GM18873 (cell line): ENCODE data around the gene KCNE1.

Experiments used
- ATAC-seq: cut with Tn5 transposase; IDR thresholded peaks from one replicate; pipeline ENCODE4 v1.9.1; 2021; ENCODE audit warnings: mild to moderate bottlenecking, moderate library complexity, moderate number of reproducible peaks; ENCODE audit not compliant: unreplicated experiment, low FRiP score

Gene KCNE1

GRCh38 chr21:34536820-34537219 is 24.8 kb upstream of the KCNE1 start:
- no peak for ATAC-seq

GRCh38 chr21:34536311-34536710 is 24.3 kb upstream of the KCNE1 start:
- ATAC-seq = no peak

DNA sequence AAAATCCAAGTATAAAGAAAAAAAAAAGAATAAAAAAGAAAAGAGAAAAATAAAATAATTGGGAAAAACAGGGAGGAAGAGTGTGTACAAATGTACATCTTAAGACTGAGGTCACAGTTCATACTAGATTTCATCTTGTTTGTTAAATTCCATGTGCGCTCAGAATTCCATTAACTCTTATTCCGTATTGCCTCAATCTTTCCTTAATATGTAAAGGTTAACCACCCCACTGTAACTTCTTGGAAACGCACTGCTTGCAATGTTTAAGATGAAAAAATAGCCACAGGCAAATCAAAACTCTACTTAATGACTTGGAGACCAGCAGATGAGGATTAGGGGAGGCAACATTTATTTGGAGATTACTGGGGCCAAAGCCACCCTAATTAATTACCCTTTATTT is 23.9 kb upstream of the KCNE1 start:
- ATAC-seq = no peak

DNA sequence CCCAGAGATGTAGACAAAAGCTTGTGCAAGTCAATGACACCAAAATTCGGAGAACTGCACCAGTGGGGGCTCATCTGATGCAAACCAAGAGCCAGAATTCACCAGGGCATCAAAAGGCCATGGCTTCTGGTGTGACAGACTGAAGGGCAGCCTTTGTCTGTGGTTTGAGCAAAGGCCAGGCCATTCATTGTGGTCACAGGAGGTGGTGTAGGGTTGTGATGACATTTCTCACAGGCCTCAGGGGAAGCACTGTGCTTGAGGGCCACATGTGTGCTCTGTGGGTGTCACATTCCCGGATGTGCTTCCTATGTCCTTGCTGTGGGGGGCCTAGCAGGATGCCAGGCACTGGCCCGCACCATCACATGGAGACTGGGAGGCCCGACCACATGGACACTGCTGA is 22.5 kb upstream of the KCNE1 start:
- ATAC-seq = no peak

DNA sequence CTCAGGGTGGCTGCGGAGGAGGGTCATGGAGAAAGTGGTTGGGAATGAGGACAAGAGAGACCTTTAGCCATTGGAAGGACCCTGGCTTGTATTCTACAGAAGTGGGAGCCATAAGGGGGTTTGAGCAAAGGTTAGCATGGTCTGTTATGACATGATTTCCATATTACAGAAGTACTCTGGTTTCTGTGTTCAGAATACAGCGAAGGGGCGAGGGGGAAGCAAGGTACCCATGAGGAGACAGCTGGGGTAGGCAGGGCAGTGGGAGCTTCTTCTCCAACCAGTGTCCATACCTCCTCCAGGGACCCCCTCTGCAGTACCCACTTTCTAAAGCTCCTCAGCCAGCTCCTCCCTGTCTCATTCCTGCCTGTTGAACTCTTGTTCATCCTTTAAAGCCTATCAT is 21.9 kb upstream of the KCNE1 start:
- no peak for ATAC-seq

- no peak for ATAC-seq
Observed at GRCh38 chr21:34531399-34531798, 19.4 kb upstream of the KCNE1 start.

DNA sequence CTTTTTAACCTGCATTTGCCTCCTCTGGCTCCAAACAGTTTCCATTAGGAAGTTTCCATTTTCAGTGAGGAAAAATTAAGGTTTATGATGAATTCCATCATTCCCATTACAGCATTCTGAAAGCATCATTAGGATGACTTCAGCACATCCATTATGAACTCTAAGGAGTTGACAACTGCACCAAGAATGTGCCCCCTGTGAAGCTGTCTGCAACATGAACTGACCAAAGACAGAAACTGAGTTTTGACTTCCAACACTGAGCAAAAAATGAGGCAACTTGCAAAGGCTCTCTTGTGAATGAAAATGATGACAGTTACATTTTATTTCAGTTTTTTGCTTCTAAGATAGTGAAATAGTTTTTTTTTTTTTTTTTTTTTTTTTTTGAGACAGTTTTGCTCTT is 18.3 kb upstream of the KCNE1 start:
- no peak for ATAC-seq

DNA sequence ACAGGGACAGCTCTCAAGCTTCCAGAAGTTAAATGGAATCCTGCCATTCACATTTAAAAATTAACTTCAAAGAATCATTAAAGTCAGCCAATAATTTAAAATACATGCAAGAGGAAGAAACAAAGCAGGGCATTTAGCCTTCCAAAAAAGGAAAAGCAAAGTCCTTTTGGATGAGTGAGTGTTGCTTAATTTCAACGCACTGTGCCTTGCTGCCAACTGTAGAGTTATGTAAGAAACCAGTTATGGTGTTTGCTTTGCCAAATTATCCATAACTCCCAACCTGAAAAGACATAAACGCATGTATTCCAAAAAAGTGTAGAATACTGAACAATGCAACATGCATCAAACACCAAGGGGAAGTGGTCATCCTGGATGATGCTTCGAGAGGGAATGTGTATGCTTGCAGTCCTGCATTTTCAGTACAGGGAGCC is 16.1 kb upstream of the KCNE1 start:
- ATAC-seq = no peak

GRCh38 chr21:34526618-34527290 is 14.7 kb upstream of the KCNE1 start:
- no peak for ATAC-seq

GRCh38 chr21:34526241-34526617 is 14.2 kb upstream of the KCNE1 start:
- ATAC-seq = no peak

DNA sequence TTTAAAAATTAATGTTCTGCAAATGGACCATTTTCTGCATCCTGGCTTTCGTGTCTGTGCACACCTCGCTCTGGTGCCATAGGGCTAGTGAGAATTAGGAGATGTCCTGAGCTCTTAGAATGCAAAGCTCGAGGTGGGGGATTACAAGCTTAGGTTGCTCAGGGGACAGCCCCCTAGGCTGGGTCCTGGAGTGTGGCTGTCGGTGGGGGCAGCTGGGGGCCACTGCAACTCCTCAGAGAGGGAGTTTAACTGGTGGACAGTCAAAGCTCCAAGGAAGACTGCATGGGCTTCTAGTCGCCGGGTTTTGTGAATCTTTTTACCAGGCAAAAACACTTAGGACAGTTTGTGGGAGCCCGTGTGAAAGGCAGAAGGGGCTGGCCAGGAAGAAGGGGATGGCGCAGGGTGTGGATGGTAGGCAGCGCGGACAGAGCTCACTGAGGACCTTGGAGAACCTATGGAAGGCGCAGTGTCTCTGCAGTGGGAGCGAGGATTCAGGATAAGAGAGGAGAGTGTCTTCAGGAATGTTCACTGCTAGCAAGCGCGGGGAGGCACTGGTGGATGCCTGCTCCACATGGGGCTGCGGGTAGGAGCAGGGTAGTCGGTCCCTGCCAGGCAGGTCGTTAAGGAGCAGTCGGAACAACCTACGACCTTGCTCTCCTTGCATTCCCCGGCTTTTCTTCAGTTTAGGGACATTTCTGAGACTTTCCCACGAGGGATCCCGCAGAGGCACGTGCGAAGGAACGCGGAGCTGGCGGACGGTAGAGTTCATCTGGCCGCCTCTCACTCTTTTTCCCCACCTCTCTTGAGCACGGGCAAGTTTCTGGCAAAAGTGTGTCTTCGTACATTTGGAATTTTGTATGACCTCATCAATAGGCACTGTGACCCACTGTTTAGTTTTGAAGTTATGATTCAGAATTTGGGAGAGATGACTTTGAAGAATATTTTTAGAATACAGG is 12.9 kb upstream of the KCNE1 start:
- ATAC-seq = no peak

- no peak for ATAC-seq
Observed at GRCh38 chr21:34523019-34523555, 11.1 kb upstream of the KCNE1 start.

DNA sequence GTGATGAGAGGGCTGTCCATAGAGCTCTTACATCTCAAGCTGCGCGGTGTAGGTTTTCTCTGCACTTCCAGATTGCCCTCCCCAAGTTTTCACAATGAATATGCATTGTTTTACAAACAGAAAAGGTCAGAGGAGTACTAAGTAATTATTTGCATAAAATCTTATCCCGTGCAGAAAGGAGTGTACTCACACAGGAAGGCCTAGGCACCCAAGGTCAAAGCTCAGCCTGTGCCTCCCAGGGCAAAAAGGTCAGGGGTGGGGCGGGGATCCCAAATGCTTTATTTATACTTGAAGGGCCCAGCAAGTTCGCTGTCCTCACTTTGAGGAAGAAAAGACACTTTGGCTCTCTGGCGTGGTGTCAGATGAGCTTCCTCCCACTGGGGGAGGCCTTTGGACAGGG is 10.3 kb upstream of the KCNE1 start:
- ATAC-seq = no peak

DNA sequence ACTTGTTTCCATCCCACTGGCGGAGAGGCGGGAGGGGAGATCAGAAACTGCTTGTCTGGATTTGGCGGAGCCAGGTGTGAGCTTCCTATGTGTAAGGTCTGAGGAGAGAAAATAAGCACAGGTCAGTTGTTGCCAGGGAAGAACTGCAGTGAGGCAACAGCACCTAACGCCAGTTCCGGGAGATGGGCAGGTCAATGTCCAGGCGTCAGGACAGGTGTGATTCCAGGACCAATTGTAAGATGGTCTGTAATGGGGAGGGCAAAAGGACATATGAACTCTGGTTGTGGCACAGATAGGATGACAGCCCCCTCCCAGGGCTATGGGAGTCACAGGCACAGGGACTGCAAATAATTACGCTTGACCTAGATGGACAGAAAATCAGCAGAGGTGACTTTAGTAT is 9.6 kb upstream of the KCNE1 start:
- ATAC-seq = no peak

- ATAC-seq = no peak
Observed at GRCh38 chr21:34520764-34521508, 8.9 kb upstream of the KCNE1 start.

GRCh38 chr21:34520281-34520680 is 8.3 kb upstream of the KCNE1 start:
- no peak for ATAC-seq

GRCh38 chr21:34519694-34520093 is 7.7 kb upstream of the KCNE1 start:
- no peak for ATAC-seq

DNA sequence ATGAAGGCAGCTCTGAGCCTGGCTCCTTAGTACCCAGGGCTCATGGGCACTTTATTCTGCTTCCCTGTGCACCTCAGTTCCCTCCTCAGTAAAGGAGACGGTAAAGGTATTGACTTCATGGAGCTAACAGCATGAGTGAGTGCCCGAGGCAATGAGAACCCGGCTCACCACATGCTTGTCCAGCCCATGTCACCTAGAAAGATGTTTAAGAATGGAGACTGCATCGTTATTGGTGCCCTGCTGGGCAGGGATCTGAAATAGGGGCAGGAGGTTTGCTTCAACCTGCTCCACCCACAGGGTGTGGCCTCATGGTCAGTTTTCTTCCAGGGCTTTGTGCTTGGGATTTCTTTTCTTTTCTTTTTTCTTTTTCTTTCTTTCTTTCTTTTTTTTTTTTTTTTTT is 7.0 kb upstream of the KCNE1 start:
- no peak for ATAC-seq

DNA sequence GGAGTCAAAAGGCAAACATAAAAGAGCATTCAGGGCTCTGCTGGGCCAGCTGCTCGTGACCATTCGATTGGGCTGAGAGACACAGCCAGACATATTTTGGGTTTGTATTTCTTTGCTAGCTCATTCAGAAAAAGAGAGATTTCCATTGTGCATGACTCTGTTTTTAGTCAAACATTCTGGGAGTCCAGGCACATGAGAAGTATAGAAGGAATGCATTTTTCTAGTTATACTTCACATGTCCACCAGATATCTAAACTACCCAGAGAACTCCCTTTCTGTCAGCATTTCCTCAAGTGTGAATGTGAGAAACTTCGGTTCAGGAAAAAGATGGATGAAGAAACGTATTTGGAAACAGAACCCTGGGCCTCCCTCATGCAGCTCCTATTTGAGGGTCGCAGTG is 6.3 kb upstream of the KCNE1 start:
- no peak for ATAC-seq

DNA sequence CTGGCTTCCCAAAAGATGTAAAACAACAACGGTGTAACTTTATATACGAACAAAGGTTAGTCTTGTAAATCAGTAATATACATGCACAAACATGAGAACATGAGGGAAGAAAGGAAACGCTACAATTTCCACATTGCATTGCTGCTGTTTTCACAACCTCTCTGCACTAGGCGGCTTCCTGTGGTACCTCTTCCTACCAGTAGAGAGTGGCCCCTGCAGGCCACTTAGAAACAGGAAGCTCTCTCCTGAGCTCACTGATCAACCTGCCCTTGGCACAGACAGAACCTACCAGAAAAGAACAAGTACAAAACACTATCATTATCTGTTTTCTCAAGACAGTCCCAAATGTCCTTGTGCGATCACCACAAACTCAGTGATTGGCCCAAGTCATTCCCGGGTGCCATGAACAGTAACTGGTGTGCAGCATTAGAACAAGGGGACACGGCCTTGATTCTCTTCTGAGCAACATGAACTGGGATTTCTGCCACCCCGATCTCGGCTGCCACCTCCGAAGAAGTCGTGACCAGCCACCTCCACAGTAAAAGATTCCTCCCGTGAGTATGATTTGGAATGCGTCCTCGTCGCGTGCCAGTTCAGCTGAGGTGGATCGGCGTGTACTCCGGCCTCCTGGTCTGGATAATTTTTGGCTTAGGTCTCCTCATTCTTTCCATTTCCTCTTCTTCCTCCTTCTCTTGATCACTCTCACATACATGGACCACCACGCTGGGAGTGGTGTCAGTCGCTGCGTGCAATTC is 5.7 kb upstream of the KCNE1 start:
- no peak for ATAC-seq
